Ishikawa (cell line): ENCODE data around the gene PCSK2.

Experiments used
- CEBPB ChIP-seq: IDR thresholded peaks from 2 replicates; pipeline ENCODE4 v1.6.1; 2012
- CREB1 ChIP-seq: IDR thresholded peaks from 2 replicates; pipeline ENCODE4 v1.6.1; 2012; ENCODE audit warnings: low read depth
- EGR1 ChIP-seq: IDR thresholded peaks from 2 replicates; pipeline ENCODE4 v1.6.1; 2012
- EP300 ChIP-seq: IDR thresholded peaks from 2 replicates; pipeline ENCODE4 v1.6.1; 2012; ENCODE audit warnings: borderline replicate concordance
- FOXM1 ChIP-seq: IDR thresholded peaks from 2 replicates; pipeline ENCODE4 v1.6.1; 2012; ENCODE audit warnings: low read depth, borderline replicate concordance
- NFIC ChIP-seq: IDR thresholded peaks from 2 replicates; pipeline ENCODE4 v1.6.1; 2012
- RAD21 ChIP-seq: IDR thresholded peaks from 2 replicates; pipeline ENCODE4 v1.6.1; 2012; ENCODE audit warnings: low read depth
- TAF1 ChIP-seq: IDR thresholded peaks from 2 replicates; pipeline ENCODE4 v1.6.1; 2012; ENCODE audit warnings: low read depth, mild to moderate bottlenecking
- TCF12 ChIP-seq: IDR thresholded peaks from 2 replicates; pipeline ENCODE4 v1.6.1; 2012; ENCODE audit warnings: low read depth
- TEAD4 ChIP-seq: IDR thresholded peaks from 2 replicates; pipeline ENCODE4 v1.6.1; 2012
- YY1 ChIP-seq: IDR thresholded peaks from 2 replicates; pipeline ENCODE4 v1.6.1; 2012; ENCODE audit warnings: low read depth
- ZBTB7A ChIP-seq: IDR thresholded peaks from 2 replicates; pipeline ENCODE4 v1.6.1; 2012; ENCODE audit warnings: low read depth
- TF ChIP-seq, protein P1 (sequence below): IDR thresholded peaks from 2 replicates; pipeline ENCODE4 v1.6.1; 2012
- TF ChIP-seq, protein P2 (sequence below): IDR thresholded peaks from 2 replicates; pipeline ENCODE4 v1.6.1; 2012; ENCODE audit warnings: low read depth, mild to moderate bottlenecking
- TF ChIP-seq, protein P3 (sequence below): IDR thresholded peaks from 2 replicates; pipeline ENCODE4 v1.6.1; 2012

PCSK2 gene

DNA sequence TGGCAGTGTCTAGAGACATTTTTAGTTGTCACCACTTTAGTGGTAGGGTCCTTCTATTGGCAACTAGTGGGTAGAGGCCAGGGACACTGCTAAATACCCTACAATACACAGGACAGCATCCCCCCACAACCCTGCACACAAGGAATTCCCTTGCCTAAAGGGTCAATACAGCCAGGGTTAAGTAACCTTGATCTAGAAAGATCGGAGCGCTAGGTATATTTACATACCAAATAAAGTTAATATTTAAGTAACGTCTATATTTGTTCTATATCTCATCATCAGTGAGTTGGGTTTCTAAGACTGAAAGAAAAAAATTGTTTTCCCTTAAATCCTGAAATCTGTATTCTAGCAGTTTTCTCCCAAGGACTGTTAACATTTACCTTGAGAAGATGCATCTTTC, 288.2 kb downstream of the PCSK2 start:
- TF ChIP-seq, protein P1, sequence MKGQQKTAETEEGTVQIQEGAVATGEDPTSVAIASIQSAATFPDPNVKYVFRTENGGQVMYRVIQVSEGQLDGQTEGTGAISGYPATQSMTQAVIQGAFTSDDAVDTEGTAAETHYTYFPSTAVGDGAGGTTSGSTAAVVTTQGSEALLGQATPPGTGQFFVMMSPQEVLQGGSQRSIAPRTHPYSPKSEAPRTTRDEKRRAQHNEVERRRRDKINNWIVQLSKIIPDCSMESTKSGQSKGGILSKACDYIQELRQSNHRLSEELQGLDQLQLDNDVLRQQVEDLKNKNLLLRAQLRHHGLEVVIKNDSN: no peak
- TF ChIP-seq EGR1 (no peak), RAD21 (no peak), NFIC (no peak), CEBPB (no peak), TEAD4 (no peak), CREB1 (no peak), EP300 (no peak), TAF1 (no peak), FOXM1 (no peak), TCF12 (no peak), ZBTB7A (no peak)
- TF ChIP-seq, protein P2, sequence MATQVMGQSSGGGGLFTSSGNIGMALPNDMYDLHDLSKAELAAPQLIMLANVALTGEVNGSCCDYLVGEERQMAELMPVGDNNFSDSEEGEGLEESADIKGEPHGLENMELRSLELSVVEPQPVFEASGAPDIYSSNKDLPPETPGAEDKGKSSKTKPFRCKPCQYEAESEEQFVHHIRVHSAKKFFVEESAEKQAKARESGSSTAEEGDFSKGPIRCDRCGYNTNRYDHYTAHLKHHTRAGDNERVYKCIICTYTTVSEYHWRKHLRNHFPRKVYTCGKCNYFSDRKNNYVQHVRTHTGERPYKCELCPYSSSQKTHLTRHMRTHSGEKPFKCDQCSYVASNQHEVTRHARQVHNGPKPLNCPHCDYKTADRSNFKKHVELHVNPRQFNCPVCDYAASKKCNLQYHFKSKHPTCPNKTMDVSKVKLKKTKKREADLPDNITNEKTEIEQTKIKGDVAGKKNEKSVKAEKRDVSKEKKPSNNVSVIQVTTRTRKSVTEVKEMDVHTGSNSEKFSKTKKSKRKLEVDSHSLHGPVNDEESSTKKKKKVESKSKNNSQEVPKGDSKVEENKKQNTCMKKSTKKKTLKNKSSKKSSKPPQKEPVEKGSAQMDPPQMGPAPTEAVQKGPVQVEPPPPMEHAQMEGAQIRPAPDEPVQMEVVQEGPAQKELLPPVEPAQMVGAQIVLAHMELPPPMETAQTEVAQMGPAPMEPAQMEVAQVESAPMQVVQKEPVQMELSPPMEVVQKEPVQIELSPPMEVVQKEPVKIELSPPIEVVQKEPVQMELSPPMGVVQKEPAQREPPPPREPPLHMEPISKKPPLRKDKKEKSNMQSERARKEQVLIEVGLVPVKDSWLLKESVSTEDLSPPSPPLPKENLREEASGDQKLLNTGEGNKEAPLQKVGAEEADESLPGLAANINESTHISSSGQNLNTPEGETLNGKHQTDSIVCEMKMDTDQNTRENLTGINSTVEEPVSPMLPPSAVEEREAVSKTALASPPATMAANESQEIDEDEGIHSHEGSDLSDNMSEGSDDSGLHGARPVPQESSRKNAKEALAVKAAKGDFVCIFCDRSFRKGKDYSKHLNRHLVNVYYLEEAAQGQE: no peak
- TF ChIP-seq, protein P3, sequence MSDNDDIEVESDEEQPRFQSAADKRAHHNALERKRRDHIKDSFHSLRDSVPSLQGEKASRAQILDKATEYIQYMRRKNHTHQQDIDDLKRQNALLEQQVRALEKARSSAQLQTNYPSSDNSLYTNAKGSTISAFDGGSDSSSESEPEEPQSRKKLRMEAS: no peak

DNA sequence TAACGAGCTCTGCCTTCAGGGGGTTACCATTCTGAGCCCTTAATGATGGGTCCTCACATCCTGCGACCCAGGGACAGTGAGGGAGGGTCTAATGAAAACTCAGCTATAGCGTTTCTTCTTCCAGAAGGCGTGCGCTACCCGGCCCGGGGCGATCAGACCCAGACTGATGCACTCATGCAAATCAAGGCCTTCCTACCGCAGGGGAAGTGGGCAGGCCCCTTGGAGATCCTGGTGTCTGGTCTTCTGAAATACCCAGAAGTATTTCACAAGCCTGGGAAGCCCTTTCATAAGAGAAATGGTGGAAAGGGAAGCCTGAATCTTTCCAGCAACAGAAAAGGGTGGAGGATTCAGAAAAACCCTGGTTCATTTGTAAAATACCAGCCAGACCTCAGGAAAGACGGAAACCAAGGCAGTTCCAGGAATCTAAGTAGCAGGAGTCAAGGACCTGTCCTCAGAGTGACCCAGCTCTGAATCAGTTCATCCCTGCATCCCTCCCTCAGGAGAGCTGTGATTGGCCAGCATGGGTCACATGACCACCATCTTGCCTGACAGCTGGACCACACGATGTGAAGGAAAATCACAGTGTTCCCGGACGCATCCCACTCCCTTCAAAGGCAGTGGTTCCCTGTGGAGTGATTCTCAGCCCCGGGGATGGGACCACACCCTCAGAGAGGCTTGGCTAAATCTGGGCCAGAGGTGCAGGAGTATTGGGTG, 291.7 kb downstream of the PCSK2 start:
- TF ChIP-seq, protein P2: no peak
- TF ChIP-seq, protein P1: peak; percentile 79
- TF ChIP-seq ZBTB7A: no peak

DNA sequence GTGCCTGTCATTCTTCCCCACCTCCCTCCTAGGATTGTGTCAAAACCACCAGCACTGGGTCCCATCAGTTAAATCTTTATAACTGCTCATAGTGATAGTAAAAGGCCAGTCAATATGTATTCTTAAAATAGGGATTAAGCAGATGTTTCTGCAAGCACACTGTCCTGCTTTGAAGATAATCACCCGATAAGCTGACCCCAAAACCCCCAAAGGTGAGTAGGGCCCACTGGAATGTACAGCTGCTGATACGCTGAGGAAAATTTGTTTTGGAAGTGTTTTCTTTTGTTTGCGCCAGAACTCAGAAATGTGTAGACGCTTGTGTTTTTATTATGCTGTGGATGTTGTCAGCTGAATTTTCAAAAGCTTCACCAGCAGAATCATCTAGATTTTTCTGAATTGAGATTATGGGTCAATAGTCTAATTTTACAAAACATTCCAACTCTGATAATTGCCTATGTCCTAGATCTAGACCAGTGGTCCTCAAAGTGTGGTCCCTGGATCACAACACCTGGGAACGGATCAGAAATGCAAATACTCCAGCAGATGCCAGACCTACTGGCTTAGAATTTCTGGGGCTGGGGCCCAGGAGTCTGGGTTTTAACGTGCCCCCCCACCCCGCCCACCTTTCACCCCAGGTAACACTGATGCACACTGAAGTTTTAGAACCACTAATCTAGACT, 292.9 kb downstream of the PCSK2 start:
- no peak for TF ChIP-seq FOXM1
- no peak for TF ChIP-seq EP300
- no peak for TF ChIP-seq ZBTB7A
- no peak for TF ChIP-seq YY1
- TF ChIP-seq, protein P3: no peak
- no peak for TF ChIP-seq TAF1
- no peak for TF ChIP-seq CREB1
- TF ChIP-seq TCF12: no peak
- TF ChIP-seq, protein P2: no peak
- TF ChIP-seq RAD21: no peak
- TF ChIP-seq TEAD4: no peak
- TF ChIP-seq CEBPB: no peak

DNA sequence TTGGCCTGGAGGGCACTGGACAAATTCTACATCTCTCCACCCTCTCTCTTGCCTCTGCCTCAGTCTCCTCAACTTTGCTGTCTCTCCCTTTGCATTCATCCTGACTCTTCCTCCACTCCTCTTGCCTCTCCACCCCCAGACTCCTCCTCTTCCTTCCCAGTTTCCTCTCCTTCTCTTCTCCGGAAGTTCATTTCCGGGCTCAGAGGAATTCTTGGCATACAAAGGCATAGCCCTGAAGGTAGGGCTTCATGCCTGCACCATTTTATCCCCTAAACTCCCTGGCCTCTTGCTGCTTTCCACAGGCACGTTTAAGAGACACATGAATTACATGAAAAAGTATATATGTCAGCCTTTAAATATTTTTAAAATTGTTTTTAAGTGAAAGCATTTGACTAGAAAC, 293.7 kb downstream of the PCSK2 start:
- no peak for TF ChIP-seq EGR1

DNA sequence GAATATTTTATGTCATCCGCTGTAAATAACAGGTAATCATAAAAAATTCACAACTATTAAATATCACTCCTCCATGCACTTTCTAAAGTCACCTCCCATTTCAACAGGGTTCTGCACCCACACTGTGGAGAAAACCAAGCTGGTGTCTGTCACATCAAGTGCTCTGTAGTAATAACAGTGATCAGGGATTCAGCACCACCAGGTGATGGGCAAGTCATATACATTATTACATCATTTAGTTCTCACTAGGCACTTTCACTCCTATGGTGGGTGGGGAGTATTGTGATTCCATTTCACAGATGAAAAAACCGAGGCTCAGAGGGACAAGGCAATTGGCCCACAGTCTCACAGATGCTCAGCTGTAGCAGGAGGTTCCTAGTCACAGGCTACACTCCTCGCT, 295.7 kb downstream of the PCSK2 start:
- TF ChIP-seq TAF1 (no peak), RAD21 (no peak), FOXM1 (no peak), EP300 (no peak), TCF12 (no peak), ZBTB7A (no peak), CREB1 (no peak), TEAD4 (no peak), CEBPB (no peak), EGR1 (no peak), NFIC (no peak)
- TF ChIP-seq, protein P1: no peak
